Measurements from ENCODE around the gene PDE6G. TPM values are rescaled to one million over a fixed set of nuclear protein-coding genes. Genes with fewer than 3 reads are reported as not detected.

The PDE6G gene
- total RNA-seq, 2 experiments from 2014 or later: 8.9 to 11.4 TPM

DNA sequence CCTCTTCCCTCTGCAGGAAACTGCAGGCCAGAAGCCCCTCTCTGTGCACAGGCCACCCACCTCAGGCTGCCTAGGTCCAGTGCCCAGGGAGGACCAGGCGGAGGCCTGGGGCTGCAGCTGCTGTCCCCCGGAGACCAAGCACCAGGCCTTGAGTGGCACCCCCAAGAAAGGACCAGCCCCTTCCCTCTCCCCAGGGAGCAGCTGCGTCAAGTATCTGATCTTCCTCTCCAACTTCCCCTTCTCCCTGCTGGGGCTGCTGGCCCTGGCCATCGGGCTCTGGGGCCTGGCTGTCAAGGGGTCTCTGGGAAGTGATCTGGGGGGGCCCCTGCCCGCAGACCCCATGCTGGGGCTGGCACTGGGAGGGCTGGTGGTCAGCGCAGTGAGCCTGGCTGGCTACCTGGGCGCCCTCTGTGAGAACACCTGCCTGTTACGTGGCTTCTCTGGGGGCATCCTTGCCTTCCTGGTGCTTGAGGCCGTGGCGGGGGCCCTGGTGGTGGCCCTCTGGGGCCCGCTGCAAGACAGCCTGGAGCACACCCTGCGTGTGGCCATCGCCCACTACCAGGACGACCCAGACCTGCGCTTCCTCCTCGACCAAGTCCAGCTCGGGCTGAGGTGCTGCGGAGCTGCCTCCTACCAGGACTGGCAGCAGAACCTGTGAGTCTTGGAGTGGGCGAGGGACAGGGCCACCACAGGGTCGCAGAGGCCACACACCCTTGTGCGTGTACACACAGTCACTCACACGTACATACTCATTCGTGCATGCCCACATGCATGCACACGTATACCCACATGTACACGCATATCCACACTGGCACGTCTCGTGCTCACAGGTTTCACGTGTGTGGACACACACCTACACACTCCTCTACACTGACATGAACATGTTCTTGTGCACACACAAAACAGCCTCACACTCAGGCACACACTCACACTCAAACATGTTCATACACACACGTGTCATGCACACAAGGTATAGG, 11.1 kb downstream of the PDE6G start:
- ChIA-PET POLR2A (interaction anchor here (1.0 to 1.4 kb wide), 3 partner anchors 9 to 20 kb away, joined by 3 to 5 read pairs (median 3); no protein-coding TSS in a partner anchor), CTCF (no interaction called here)
- no peak overlapping the region for H3K4me3 Mint-ChIP-seq
- no peak overlapping the region for H3K27ac Mint-ChIP-seq
- ATAC-seq (no peak), DNase-seq (no peak)
- H3K36me3 Mint-ChIP-seq (ENCODE audit: low read depth): peaks cover 2% of the 10 kb centered on the region
- no peak for TF ChIP-seq CTCF (IDR thresholded peaks at IDR 0.05)
- intact Hi-C loops (cut with micrococcal nuclease): no loop called here
- no peaks in the 10 kb centered on the region for H3K9me3 Mint-ChIP-seq
- no peaks in the 10 kb centered on the region for H3K4me1 Mint-ChIP-seq (ENCODE audit: low read depth)
- peaks cover 15% of the 10 kb centered on the region for H3K27me3 Mint-ChIP-seq

GRCh38 chr17:81644496-81644895, 11.8 kb downstream of the PDE6G start:
- Mint-ChIP-seq H3K9me3 (no peaks in the 10 kb centered on the region), H3K27me3 (peaks cover 12% of the 10 kb centered on the region), H3K4me1 (ENCODE audit: low read depth) (no peaks in the 10 kb centered on the region), H3K27ac (no peak overlapping the region), H3K36me3 (ENCODE audit: low read depth) (peaks cover 2% of the 10 kb centered on the region), H3K4me3 (no peak overlapping the region)
- no peak for DNase-seq
- intact Hi-C loops (cut with micrococcal nuclease): no loop called here
- ChIA-PET POLR2A (interaction anchor here (1.0 to 1.4 kb wide), 2 partner anchors 10 to 21 kb away, joined by 3 to 5 read pairs; no protein-coding TSS in a partner anchor), CTCF (no interaction called here)
- no peak for ATAC-seq
- TF ChIP-seq CTCF (IDR thresholded peaks at IDR 0.05): no peak

DNA sequence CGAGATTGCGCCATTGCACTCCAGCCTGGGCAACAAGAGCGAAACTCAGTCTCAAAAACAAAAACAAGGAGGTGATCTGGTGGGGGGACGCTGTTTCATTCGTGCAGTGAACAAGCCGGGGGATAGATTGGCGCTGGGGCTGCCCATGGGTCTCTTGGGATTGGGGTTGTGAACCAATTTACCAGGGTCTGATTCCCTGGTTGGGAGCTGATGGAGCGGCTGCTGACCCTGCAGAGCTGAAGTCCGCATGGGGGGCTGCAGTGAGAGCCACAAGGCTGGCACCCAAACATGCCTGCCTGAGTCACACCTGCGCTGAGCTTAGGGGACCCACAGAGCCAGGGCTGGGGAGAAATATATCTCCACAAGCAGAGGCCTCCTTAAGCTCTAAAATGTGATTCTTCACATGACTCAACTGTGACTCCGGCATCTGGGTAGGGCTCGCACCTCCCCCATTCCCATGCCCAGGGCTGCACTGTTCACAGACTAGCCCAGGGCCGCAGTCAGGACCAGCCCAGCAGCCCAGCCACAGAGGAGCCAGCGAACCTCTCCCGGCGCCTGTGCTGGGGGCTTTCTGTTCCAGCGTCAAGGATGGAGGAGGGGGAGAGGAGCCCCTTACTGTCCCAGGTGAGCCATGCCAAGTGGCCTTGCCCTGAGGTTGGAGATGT, 14.4 kb downstream of the PDE6G start:
- ChIA-PET CTCF (no interaction called here), POLR2A (no interaction called here)
- Mint-ChIP-seq H3K36me3 (ENCODE audit: low read depth) (no peaks in the 10 kb centered on the region), H3K9me3 (no peaks in the 10 kb centered on the region), H3K27me3 (no peaks in the 10 kb centered on the region), H3K27ac (no peak overlapping the region), H3K4me3 (no peak overlapping the region), H3K4me1 (ENCODE audit: low read depth) (peaks cover 3% of the 10 kb centered on the region)
- DNase-seq (no peak), ATAC-seq (no peak)
- no peak for TF ChIP-seq CTCF (IDR thresholded peaks at IDR 0.05)
- intact Hi-C loops (cut with micrococcal nuclease): no loop called here

- peaks cover 4% of the 10 kb centered on the region for H3K36me3 Mint-ChIP-seq (ENCODE audit: low read depth)
- DNase-seq: no peak
- no peak overlapping the region for H3K27ac Mint-ChIP-seq
- no peak overlapping the region for H3K4me3 Mint-ChIP-seq
- no peaks in the 10 kb centered on the region for H3K27me3 Mint-ChIP-seq
- ChIA-PET POLR2A (interaction anchor here (0.6 kb wide), 1 partner anchor 10 kb away, joined by 3 read pairs; no protein-coding TSS in a partner anchor), CTCF (no interaction called here)
- no peaks in the 10 kb centered on the region for H3K9me3 Mint-ChIP-seq
- no peak for TF ChIP-seq CTCF (IDR thresholded peaks at IDR 0.05)
- H3K4me1 Mint-ChIP-seq (ENCODE audit: low read depth): peaks cover 13% of the 10 kb centered on the region
- ATAC-seq: no peak
- intact Hi-C loops (cut with micrococcal nuclease): no loop called here
Measured at GRCh38 chr17:81640011-81640410, 16.3 kb downstream of the PDE6G start.

Data from activated CD8-positive, alpha-beta T cell treated with anti-CD3 and anti-CD28 coated beads for 36 hours (primary cell).